Stimulated activated CD4-positive, alpha-beta T cell treated with anti-CD3 and anti-CD28 coated beads, Interleukin-1b, Interleukin-23, amount 100 ng/mL, for 24 hours (primary cell): ENCODE measurements around the gene MAP3K2.

Experiments used
- DNase-seq, 4 experiments: peaks; one replicate each; pipeline ENCODE4 v3.0.0-alpha.2; 2020; ENCODE audit warnings: low read depth in 4 of 4, low spot score in 1 of 4

Gene MAP3K2

DNA sequence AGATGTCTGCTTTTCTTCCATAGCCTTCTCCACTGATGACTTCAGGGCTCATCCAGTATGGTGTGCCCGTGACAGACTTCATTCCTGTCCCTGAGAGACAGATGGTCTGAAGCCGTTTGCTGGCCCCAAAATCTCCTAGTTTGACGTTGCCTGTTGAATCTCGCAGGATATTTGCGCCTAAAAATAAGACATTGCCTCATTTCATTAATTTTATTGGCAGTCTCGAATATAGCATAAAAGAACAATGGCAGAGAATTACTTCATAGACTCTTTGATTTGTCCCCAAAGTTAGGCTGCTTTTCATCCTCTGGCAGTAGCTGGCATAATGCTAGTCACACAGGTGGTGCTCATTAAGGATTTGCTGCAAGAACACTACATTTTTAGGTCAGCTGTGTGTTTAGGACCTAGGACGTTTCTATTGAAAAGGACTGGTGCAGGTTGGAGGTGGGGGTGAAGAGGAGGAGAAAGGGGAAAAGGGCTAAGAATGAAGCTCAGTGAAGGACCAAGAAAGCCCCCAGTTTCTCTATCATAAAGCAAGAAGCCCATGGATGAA lies 79.1 kb downstream of the MAP3K2 start:
- DNase-seq: no peak

DNA sequence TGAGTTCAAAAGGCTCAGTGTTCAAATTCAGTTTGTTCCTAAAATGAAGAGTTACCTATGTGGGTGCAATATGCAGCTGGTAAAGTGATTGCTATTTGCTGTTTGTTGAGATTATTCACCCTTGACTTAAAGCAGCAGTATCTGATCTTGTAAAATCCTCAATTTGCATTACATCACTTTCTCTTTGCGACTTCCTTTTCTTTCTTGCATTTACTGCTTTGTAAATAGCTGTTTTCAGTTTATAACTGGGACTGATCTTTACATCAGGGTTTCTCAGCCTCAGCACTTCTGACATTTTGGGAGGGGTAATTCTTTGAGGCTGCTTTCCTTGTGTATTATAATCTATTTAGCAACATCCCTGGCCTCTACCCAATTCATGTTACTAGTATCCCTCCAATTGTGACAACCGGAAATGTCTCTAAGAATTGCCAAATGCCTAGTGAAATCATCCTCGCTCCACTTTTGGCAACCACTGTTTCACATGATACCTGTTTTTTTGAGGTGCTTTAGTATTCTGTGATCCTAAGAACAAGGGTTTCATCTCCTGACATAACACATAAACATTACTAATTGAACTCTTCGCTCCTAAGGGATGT lies 81.7 kb downstream of the MAP3K2 start:
- DNase-seq: no peak

DNA sequence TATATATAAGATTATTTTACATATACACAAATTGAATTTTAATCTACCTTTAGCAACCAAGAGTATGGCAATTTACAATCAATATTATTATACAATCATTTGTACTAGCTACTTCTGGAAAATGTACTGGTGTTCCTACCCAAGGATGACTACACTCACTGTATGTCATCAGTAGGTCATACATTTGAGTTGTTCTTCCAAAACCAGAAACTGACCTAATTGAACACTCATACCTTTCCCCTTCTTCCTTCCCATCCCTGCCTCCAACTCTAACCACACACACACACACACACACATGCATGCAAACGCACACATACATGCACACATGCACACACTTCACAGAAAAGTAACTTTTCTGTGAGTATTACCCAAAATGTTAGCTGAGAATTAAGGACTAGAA lies 85.6 kb downstream of the MAP3K2 start:
- no peak for DNase-seq

DNA sequence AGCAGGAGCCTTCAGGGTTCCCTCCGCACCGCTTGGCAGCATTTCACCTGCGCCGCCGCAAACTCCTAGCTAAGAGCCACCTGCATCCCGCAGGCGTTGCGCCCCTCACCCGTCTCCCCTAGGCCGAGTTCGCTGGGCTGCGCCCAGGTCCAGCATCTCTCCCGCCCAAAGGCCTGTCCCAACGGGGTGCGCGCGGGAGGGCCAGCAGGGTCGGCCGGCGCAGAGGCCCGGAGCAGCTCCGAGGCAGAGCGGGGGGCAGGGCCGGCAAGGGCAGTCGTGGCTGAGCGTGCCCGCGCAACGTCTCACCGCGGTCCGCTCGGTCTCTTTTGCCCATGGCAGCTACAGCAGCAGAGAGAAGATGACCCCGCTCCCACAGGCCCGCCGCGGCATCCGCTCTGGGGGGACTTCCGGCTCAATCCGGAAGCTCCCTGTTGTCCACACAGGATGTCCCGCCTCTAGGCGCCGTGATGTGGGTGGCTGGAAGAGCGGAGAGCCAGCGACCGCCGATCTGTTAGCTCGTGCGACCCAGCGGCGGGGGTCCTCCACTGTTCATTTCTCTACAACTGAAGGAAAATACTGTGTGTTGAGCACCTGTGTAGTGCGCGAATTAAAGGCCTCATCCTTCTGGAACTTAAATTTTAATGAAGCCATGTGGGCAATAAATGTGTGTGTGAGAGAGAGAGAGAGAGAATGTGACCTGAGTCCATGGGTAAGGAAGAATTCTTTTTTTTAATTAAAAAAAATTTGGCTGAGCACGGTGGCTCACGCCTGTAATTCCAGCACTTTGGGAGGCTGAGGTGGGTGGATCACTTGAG lies 93.8 kb downstream of the MAP3K2 start, which contains the start of gene ERCC3:
ERCC3 (minus strand) TSS at position 397 of the 815 bp plus-strand sequence; CDS start at position 334, 63 bp downstream.
- peak; percentile 66 to 78 (median 76) for DNase-seq

DNA sequence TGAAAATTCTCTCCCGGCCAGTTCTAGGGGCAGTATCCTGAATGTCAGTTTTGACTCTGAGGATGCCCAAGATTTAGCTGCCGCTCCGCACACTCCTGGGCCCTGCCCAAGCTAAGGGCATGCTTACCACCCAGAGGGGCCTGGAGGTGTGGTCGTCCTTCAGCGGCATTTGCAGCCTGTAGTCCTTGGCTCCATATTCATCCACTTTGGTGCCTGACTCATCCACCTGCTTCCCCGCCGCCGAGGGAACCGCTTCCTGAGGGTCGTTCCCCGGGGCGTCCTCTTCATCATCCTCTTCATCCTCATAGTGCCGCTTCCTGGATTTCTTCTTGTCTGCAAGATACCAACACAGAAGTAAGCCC lies 94.4 kb downstream of the MAP3K2 start:
- no peak for DNase-seq

DNA sequence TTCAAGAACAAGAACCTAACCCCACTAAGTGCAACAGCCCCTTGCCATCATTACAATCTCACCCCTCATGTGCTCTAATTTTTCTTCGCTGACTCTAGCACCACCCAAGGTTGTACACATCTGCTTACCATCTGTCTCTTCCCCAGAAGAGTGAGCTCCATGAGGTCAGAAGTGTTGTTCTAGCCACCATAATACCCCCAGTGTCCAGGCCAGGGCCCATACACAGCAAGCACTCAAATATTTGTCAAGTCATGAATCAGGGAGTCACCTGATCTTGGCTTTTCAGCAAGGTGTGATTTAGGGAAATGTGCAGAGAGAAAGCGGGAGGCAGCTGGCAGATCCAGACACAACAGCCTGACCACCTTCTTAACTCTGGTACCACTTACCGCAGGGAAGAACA lies 99.5 kb downstream of the MAP3K2 start:
- DNase-seq: no peak

DNA sequence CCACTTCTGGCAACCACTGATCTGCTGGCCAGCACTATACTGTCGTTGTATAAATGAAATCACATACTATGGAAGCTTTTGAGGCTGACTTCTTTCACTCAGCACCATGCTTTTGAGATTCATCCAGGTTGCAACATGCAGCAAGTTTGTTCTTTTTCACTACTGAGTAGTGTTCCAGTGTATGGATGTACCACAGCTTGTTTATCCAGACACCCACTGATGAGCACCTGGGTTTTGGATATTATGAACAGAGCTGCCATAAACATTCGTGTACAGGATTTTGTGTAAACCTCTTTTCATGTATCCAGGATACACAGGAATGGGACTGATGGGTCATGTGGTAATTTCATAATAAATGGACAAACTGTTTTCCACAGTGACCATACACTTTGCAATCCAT lies 104.5 kb downstream of the MAP3K2 start:
- no peak for DNase-seq

DNA sequence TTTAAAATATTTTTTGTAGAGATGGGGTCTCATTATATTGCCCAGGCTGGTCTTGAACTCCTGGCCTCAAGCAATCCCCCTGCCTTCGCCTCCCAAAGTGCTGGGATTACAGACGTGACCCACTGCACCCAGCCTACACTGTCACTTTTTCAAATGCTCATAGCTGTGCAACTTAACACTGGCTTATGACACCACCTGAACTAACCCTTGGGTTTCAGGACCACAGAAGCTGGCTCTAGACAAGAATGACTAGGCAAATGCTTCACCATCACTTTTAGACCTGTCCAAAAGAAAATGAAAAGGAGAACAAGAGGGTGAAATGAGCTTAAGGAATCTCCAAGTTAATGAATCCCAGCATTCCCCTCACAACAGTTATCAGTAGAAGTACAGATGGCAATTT lies 107.1 kb downstream of the MAP3K2 start:
- no peak for DNase-seq

DNA sequence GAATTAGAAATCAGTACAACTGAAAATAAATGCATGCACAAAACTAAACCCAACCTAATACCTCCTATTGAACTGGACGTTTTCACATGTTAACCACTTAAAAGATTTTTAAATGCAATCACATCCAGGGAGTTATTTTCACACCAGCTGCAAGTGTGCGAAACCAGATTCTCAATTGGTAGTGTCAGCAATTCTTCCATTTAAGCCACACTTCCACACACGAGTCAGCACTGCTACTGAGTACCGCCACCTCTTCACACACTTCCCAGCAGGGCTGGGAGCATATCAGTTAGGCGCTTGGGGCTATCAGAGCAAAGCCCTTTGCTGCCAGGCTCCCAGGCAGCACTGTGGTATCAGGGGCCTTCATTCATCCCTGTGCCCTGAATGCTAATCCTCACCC lies 108.0 kb downstream of the MAP3K2 start:
- DNase-seq: no peak

DNA sequence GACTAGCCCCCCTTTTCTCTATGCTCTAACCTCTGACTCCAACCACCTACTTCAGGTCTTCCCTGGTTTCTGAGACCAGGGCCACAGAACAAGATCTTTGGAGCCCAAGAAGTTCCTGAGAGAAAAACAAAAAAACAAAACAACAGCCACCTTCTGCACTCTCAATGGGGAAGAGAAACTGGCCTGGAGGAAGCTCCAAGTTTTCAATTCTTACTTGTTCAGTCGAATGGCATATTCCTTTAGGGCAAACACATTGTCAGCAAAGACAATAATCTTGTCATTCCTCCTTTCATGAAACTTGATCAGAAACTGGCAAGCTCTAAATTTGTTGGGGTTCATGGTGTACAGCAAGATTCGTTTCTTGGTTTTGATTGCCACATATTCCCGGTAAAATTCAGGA lies 108.8 kb downstream of the MAP3K2 start:
- DNase-seq: no peak

DNA sequence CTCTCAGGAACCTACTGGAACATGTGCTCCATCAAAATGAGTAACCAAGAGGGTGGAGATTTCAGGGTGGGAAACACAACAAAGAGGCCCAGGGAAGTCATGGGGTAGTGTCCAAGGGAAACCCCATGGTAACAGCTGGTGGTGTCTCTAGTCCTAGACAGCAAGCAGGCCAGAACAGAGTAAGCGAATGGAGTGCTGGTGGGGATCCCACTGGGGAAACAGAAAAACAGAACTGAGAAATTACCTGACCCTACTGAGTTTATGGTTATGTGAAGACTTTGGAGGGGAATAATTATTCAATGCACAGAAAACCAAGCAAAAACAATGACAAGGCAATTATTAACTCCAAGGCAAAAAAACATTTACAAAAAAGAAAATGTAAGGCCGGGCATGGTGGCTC lies 110.7 kb downstream of the MAP3K2 start:
- DNase-seq: no peak

DNA sequence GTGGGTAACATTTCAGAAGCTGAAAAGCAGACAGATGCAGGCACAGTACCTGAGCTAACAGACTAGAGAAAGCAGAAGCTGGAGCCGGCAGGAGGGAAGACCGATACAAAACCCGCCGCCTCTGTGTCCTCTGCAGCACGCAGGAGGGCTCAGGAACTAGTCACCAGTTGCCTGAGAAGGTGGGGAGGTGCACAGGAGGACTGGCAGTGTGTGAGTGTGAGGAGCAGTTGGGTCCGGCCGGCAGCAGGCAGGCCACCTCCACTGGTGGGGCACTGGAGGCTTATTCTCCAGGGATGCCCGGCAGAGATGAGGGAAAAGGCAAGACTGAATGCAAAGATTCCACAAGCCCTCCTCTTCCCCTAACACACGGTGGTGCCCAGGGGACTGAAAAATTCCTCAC lies 112.0 kb downstream of the MAP3K2 start:
- no peak for DNase-seq

DNA sequence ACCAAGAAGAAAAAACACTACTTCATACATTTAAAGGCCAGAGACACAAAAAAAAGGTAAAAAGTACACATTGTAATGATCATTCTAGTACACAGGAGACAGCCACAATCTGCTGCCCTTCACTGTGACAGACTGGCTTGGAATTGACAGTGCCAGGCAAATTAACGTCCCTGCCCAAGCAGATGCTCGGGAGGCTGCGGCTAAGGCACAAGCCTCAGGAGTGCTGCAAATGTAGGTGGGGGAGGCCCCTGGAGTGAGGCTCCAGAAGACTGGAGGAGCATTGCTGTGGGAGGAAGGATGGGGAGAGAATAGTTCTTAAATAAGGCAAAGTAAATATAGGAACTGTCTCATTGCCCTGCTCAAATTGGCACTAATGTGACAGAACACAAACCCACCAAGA lies 112.4 kb downstream of the MAP3K2 start:
- DNase-seq: no peak

DNA sequence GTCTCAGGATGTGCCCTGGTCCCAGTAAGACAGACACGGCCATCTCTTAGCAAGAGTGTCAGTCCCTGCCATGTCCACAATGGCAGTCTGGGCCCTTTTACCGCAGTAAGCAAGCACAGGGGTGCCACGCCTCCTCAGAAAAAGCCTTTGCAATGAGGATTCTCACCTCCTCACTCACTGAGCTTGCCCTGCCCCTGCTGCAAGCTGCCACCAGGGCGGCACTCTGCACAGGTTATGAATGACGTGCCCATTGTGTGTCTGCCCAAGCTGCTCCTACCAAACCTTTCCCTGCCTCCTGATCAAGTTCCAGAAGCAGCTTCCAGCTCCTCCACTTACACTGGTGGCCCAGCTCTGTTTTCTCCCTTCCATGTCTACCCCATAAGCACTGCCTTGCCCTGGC lies 117.1 kb downstream of the MAP3K2 start:
- DNase-seq: no peak

DNA sequence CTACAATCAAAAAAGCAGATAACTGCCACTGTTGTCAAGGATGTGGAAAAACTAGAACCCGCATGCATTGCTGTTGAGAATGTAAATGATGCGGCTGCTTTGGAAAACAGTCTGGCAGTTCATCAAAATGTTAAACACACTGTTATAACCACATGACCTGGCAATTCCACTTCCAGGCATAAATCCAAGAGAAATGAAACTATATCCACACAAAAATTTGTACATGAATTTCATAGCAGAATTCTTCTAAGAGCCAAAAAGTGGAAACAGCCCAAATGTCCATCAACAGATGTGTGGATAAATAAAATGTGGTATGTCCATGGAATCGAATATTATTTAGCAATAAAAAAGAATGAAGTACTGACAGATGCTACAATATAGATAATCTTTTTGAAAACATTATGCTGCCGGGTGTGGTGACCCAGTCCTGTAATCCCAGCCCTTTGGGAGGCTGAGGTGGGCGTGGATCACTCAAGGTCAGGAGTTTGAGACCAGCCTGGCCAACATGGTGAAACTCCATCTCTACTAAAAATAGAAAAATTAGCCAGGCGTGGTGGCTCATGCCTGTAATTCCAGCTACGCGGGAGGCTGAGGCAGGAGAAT lies 125.9 kb downstream of the MAP3K2 start:
- no peak for DNase-seq

DNA sequence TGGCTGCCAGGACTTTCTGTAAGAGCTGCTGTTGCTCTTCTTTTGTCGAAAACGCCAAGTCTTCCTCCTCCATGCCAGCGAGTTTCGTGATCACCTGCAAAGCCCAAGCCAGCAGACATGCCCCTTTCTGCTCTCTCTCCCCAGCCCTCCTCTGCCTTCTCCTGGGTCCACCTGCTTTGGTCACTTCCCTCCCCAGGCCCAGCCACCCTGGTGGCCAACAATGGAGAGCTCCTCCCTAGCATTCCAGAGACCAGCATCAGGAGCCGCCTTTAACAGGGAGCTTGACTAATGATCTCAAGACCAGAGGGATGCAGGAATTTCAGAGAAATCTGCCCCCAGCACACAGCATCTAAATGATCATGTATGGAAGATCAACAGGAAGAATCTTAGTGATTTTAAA lies 128.4 kb downstream of the MAP3K2 start:
- DNase-seq: no peak

DNA sequence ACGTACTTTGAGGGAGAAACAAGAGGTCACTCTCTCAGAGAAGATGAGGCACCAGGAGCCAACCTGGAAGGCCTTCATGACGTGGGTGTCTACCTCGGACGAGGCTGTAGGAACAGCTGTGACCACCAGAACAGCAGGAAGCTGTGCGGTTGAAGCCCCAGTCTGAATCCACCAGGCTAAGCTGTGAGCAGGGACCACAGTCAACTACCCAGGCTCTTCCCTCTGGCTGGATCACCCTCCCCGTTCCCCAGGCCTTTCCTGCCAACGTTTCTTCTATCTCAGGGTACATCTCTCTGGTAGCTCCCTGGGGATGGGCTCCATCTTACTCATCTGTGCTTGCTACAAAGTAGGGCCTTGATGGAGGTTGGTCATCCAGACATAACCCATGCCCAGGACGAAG lies 130.9 kb downstream of the MAP3K2 start:
- DNase-seq: no peak

DNA sequence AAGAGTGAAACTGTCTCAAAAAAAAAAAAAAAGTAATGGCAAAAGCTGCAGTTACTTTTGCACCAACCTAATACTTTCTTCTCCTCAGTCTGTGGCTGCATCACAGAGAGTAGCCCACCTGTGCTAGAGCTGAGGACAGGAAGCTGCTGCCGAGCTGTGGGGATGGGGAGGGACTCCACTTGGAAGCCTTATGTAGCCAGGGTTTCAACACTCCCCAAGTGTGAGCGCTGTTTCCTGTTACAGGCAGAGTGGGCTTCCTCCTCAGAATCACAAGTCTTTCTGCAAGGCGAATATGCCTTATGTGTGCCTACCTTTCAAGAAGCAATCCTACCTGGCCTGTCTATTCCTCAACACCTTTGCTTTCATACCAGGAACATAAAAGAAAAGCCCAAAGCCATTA lies 131.4 kb downstream of the MAP3K2 start:
- no peak for DNase-seq

DNA sequence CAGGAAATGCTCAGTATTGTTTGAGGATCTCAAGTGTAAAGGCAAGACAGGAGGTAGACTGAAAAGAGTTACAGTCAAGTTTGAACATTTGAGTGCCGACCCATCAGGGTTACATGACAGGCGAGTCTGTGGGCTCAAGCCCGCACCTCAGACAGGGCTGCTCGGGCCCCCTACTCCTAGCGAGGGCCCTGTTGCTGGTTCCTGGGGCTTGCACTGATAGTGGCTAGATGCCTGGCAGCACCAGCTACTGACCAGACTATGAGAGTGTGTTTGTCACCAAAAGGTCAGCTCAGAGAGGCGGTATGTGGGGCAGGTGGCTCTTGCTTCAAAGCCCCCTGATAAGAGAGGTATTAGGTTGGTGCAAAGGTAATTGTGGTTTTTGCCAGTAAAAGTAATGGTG lies 132.1 kb downstream of the MAP3K2 start:
- DNase-seq: no peak

DNA sequence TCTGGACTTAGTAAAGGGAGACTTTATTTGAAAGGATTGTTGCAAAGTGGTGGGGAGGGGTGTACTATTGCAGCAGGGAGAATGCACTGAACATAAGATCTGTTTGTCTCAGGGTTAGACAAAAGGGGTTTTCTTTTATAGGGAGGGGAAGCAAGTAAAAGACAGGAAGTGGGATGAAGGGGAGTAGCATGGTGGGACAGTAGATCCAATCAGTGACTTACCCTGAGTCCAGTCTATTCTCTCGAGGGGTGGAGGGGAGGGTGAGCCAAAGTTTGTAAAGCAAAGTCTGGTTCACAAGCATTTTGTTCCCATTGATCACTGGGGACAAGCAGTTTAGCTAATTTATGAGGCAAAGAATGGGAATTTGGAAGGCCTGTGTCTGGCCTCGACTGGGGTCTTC lies 132.6 kb downstream of the MAP3K2 start:
- no peak for DNase-seq

DNA sequence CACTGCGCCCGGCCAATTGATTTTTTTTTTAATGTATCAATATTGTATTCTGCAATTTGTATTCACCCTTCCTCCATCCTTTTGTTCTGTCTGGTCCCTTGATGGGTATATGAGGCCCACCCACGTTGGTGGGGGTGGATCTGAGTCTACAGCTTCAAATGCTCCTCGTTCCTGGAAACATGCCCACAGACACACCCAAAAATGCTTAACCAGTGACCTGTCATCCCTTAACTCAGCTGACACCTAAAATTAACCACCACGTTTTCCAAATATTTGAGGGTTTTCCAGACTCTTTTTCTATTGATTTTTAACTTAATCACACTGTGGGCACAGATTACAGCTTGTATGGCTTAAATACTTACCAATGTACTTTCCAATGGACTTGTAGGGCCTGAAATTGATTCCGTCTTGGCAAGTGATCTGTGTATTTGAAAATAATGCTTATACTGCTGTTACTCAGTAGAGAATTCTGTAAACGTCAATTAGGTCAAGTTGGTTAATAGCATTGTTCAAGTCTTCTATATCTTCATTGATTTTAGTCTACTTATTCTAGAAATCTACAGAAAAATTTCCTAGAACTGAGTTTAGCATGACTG lies 133.3 kb downstream of the MAP3K2 start:
- no peak for DNase-seq
